Measurements from ENCODE around the gene CORO2B. TPM values are rescaled to one million over a fixed set of nuclear protein-coding genes. Genes with fewer than 3 reads are reported as not detected.

The CORO2B gene
- total RNA-seq, 1 experiment from 2014 or later, result not detected

GRCh38 chr15:68629519-68630210, 50.9 kb downstream of the CORO2B start:
- H3K9me3 ChIP-seq (replicated peaks), result no peaks in the 10 kb centered on the region
- no peak overlapping the region for H3K4me3 ChIP-seq
- no peaks in the 10 kb centered on the region for H3K36me3 ChIP-seq
- H3K27ac ChIP-seq, result no peak overlapping the region
- no peak for DNase-seq (ENCODE audit: low read depth in 1 of 2, low spot score in 2 of 2)
- no peaks in the 10 kb centered on the region for H3K4me1 ChIP-seq (replicated peaks)
- no peaks in the 10 kb centered on the region for H3K27me3 ChIP-seq (replicated peaks)

- Histone ChIP-seq H3K4me1 (replicated peaks) (no peaks in the 10 kb centered on the region), H3K36me3 (no peaks in the 10 kb centered on the region), H3K9me3 (replicated peaks) (no peaks in the 10 kb centered on the region), H3K4me3 (no peak overlapping the region), H3K27me3 (replicated peaks) (no peaks in the 10 kb centered on the region), H3K27ac (no peak overlapping the region)
- no peak for DNase-seq (ENCODE audit: low read depth in 1 of 2, low spot score in 2 of 2)
These were observed 51.4 kb downstream of the CORO2B start for GRCh38 chr15:68630211-68630555.

GRCh38 chr15:68630836-68631235, 52.0 kb downstream of the CORO2B start:
- no peaks in the 10 kb centered on the region for H3K9me3 ChIP-seq (replicated peaks)
- H3K27me3 ChIP-seq (replicated peaks), result no peaks in the 10 kb centered on the region
- no peak overlapping the region for H3K4me3 ChIP-seq
- no peaks in the 10 kb centered on the region for H3K36me3 ChIP-seq
- no peak overlapping the region for H3K27ac ChIP-seq
- no peaks in the 10 kb centered on the region for H3K4me1 ChIP-seq (replicated peaks)
- DNase-seq (ENCODE audit: low read depth in 1 of 2, low spot score in 2 of 2), result no peak

- H3K27ac ChIP-seq, result no peak overlapping the region
- H3K9me3 ChIP-seq (replicated peaks), result no peaks in the 10 kb centered on the region
- no peak overlapping the region for H3K4me3 ChIP-seq
- no peaks in the 10 kb centered on the region for H3K36me3 ChIP-seq
- no peaks in the 10 kb centered on the region for H3K4me1 ChIP-seq (replicated peaks)
- no peaks in the 10 kb centered on the region for H3K27me3 ChIP-seq (replicated peaks)
- no peak for DNase-seq (ENCODE audit: low read depth in 1 of 2, low spot score in 2 of 2)
These were observed 52.8 kb downstream of the CORO2B start for GRCh38 chr15:68631601-68632051.

GRCh38 chr15:68632101-68632500, 53.3 kb downstream of the CORO2B start:
- Histone ChIP-seq H3K4me3 (no peak overlapping the region), H3K36me3 (no peaks in the 10 kb centered on the region), H3K27me3 (replicated peaks) (no peaks in the 10 kb centered on the region), H3K9me3 (replicated peaks) (no peaks in the 10 kb centered on the region), H3K4me1 (replicated peaks) (no peaks in the 10 kb centered on the region), H3K27ac (no peak overlapping the region)
- DNase-seq (ENCODE audit: low read depth in 1 of 2, low spot score in 2 of 2), result no peak

GRCh38 chr15:68633231-68634121, 54.7 kb downstream of the CORO2B start:
- no peak overlapping the region for H3K4me3 ChIP-seq
- H3K27me3 ChIP-seq (replicated peaks), result no peaks in the 10 kb centered on the region
- no peak for DNase-seq (ENCODE audit: low read depth in 1 of 2, low spot score in 2 of 2)
- H3K36me3 ChIP-seq, result no peaks in the 10 kb centered on the region
- no peak overlapping the region for H3K27ac ChIP-seq
- no peaks in the 10 kb centered on the region for H3K9me3 ChIP-seq (replicated peaks)
- no peaks in the 10 kb centered on the region for H3K4me1 ChIP-seq (replicated peaks)

- no peak overlapping the region for H3K27ac ChIP-seq
- H3K4me1 ChIP-seq (replicated peaks), result no peaks in the 10 kb centered on the region
- no peaks in the 10 kb centered on the region for H3K9me3 ChIP-seq (replicated peaks)
- H3K4me3 ChIP-seq, result no peak overlapping the region
- H3K27me3 ChIP-seq (replicated peaks), result no peaks in the 10 kb centered on the region
- H3K36me3 ChIP-seq, result no peaks in the 10 kb centered on the region
- no peak for DNase-seq (ENCODE audit: low read depth in 1 of 2, low spot score in 2 of 2)
These were observed 55.3 kb downstream of the CORO2B start for GRCh38 chr15:68634122-68634482.

GRCh38 chr15:68634531-68634930, 55.7 kb downstream of the CORO2B start:
- no peaks in the 10 kb centered on the region for H3K9me3 ChIP-seq (replicated peaks)
- H3K27ac ChIP-seq, result no peak overlapping the region
- no peak for DNase-seq (ENCODE audit: low read depth in 1 of 2, low spot score in 2 of 2)
- no peak overlapping the region for H3K4me3 ChIP-seq
- H3K27me3 ChIP-seq (replicated peaks), result no peaks in the 10 kb centered on the region
- H3K36me3 ChIP-seq, result no peaks in the 10 kb centered on the region
- no peaks in the 10 kb centered on the region for H3K4me1 ChIP-seq (replicated peaks)

GRCh38 chr15:68635141-68635540, 56.3 kb downstream of the CORO2B start:
- Histone ChIP-seq H3K27ac (no peak overlapping the region), H3K27me3 (replicated peaks) (no peaks in the 10 kb centered on the region), H3K36me3 (no peaks in the 10 kb centered on the region), H3K4me3 (no peak overlapping the region), H3K4me1 (replicated peaks) (no peaks in the 10 kb centered on the region), H3K9me3 (replicated peaks) (no peaks in the 10 kb centered on the region)
- no peak for DNase-seq (ENCODE audit: low read depth in 1 of 2, low spot score in 2 of 2)

GRCh38 chr15:68636256-68636655, 57.5 kb downstream of the CORO2B start:
- H3K36me3 ChIP-seq, result no peaks in the 10 kb centered on the region
- H3K27me3 ChIP-seq (replicated peaks), result no peaks in the 10 kb centered on the region
- H3K9me3 ChIP-seq (replicated peaks), result no peaks in the 10 kb centered on the region
- no peaks in the 10 kb centered on the region for H3K4me1 ChIP-seq (replicated peaks)
- no peak overlapping the region for H3K27ac ChIP-seq
- no peak overlapping the region for H3K4me3 ChIP-seq
- DNase-seq (ENCODE audit: low read depth in 1 of 2, low spot score in 2 of 2), result no peak

GRCh38 chr15:68637767-68638404, 59.1 kb downstream of the CORO2B start:
- Histone ChIP-seq H3K4me1 (replicated peaks) (no peaks in the 10 kb centered on the region), H3K27me3 (replicated peaks) (no peaks in the 10 kb centered on the region), H3K9me3 (replicated peaks) (no peaks in the 10 kb centered on the region), H3K27ac (no peak overlapping the region), H3K4me3 (no peak overlapping the region), H3K36me3 (no peaks in the 10 kb centered on the region)
- no peak for DNase-seq (ENCODE audit: low read depth in 1 of 2, low spot score in 2 of 2)

- Histone ChIP-seq H3K4me3 (no peak overlapping the region), H3K4me1 (replicated peaks) (no peaks in the 10 kb centered on the region), H3K9me3 (replicated peaks) (no peaks in the 10 kb centered on the region), H3K27ac (no peak overlapping the region), H3K27me3 (replicated peaks) (no peaks in the 10 kb centered on the region), H3K36me3 (no peaks in the 10 kb centered on the region)
- DNase-seq (ENCODE audit: low read depth in 1 of 2, low spot score in 2 of 2), result no peak
These were observed 60.2 kb downstream of the CORO2B start for GRCh38 chr15:68638953-68639515.

- Histone ChIP-seq H3K9me3 (replicated peaks) (no peaks in the 10 kb centered on the region), H3K27ac (no peak overlapping the region), H3K36me3 (no peaks in the 10 kb centered on the region), H3K4me3 (no peak overlapping the region), H3K27me3 (replicated peaks) (no peaks in the 10 kb centered on the region), H3K4me1 (replicated peaks) (no peaks in the 10 kb centered on the region)
- DNase-seq (ENCODE audit: low read depth in 1 of 2, low spot score in 2 of 2), result no peak
These were observed 61.3 kb downstream of the CORO2B start for GRCh38 chr15:68639926-68640600.
